ENCODE results near the gene S100A13.

DNA sequence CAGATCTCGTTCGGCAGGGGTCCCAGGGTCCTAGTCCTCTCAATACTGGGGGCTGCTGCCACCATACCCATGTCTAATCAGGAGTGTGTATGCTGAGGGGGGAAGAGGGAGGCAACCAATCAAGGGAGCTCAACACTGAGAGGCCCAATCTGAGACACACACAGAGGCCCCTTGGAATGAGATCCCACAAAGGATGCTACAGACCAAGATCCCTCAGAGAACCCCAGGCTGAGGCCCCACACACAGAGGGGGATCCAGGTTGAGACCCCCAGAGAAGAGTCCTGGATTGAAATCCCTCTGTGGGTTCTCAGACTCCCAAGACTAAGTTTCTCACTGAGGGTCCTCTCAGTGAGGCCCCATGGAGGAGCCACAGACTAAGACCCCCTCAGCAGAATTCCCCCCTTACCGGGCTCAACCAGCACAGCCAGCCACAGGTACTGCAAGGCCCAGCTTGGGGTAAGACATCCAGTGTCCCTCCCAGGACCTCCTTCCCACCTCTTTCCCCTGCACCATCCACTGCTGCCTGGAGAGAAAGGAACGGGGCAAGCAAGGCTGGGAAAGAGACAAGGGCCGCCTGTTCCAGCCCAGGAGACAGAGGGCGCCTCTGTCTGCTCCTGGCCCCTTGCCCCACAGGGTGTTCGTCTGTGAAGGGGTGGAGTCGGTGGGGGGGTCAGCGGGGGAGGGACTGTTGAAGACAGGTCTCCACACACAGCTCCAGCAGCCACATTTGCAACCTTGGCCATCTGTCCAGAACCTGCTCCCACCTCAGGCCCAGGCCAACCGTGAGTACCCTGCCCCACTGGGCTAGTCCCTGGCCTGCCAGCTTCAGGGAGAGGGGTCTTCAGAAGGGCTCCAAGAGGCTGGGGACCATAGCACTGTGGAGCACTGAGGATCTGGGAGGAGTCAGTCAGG, 666 bp upstream of the S100A13 start, which contains the start of gene S100A1:
- TF ChIP-seq POLR2A (IDR thresholded peaks at IDR 0.05; ENCODE audit: low read depth, low read length) (no peak), POLR2AphosphoS5 (IDR thresholded peaks at IDR 0.05; ENCODE audit: low read depth, low read length) (no peak)
